ENCODE measurements around the gene CAMK1D.

GRCh38 chr10:12602521-12602920, 253.2 kb downstream of the CAMK1D start:
- no peak for TF ChIP-seq CTCF (IDR thresholded peaks at IDR 0.05 in 4 of 5, conservative IDR thresholded peaks at IDR 0.05 in 1 of 5)
- TF ChIP-seq POLR2A (IDR thresholded peaks at IDR 0.05): no peak

All from gastrocnemius medialis (tissue), 4 donors.